NCI-H69 (cell line): Measurements from ENCODE around the gene ACSL1.
"Not testable (repeated sequence)": the region's sequence is repeated elsewhere in the genome, so short reads cannot be mapped to it uniquely, and the experiment has no call there.

ENCODE experiments used
- DNase-seq: peaks from one replicate; lab custom pipeline; 2025; lab: John Stamatoyannopoulos, UW

ACSL1 gene

GRCh38 chr4:184755278-184755677 lies 70.5 kb downstream of the ACSL1 start:
- DNase-seq: no peak

DNA sequence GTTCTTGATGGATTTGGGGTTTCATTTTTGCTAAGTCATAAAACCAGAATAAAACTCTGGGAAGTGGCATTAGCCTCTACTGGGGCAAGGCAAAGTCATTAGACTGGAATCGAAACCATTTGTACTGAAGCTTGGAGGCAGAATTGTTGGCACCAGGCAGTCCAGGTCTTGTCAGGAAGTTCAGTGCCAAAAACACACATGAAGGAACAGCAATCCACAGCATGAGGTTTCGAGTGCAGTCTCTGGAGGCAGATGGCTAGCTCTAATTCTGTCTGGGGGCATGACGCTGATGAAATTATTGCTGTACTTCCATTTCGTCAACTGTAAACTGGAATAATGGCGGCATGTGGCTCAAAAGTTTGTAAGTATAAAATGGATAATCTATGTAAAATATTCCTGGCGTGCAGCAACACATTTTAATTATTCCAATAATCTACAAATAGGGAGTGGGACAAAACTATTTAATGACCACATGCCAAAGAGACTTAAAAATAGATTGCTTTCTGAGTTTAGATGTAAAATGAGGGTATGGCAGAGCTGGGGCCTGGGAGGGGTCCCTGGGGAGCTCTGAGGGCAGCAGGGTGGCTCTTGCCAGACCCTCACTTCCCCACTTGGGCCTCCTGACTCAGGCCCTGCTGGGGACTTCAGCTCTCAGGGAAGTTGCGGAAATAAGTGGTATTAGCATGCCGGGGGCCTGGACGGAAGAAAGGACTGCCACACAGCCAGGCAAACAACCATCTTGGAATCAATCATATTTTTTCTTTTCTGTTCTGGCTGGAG lies 73.1 kb downstream of the ACSL1 start:
- no peak for DNase-seq

DNA sequence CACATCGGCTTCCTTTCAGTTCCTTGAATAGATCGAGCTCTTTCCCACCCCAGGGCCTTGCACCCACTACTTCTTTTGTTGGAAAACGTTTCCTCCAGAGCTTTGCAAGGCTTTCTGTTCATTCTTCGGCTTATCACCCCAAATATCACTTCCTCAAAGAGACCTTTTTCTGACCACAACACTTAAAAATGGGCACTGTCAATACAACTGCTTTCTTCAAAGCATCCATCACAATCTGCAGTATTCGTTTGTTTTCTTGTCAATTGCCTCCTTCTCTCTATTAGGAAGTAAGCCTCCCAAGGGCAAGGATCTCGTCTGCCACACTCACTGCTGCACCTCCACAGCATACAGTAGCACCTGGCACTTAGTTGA lies 74.2 kb downstream of the ACSL1 start:
- no peak for DNase-seq

DNA sequence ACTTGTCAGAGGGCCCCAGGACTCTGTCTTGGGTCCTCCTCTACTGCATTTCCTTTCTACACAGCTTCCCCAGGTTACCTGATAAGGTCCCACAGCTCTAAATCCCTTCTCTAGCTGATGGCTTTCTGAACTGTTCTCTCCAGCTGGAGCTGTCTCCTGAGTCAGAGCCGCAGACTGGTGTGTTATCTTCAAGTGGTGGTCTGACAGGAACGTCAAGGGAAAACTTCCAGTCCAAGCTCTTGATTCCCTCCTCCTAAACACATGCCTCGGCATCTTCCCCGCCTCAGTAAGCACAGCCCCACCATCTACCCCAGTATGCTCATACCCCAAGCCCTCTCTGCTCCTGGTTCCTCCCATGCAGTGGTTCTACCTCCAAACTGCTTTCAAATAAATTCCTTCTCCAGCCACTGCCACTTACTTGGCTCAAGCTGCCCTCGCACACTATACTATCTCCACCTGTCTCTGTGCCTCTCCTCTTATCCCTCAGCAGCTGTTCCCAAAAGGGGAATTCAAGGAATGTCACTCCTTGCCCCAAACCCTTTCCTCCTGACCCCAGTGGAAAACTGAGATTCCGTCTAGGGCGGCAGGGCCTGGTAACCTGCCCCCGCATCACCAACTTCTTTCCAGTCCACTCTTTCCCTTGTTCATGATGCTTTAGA lies 74.7 kb downstream of the ACSL1 start:
- no peak for DNase-seq

DNA sequence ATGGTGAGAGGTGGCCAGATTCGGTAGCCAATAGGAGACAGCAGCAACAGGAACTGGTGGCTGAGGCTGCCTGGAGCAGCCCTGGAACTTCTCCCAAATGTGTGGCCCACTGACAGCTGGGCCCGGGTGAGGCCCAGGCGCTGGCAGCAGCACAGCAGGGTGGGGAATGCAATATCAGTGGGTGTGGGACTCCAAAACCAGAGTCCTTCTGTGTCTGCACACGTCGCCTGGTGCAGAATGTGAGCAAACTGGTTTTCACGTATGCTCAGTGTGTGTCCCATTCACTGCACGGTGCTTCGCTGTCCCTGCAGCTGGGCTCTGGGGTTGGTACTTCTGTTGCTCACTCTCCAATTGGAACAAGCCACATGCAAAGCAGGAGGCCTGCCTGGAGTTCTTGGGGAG lies 77.5 kb downstream of the ACSL1 start:
- no peak for DNase-seq

DNA sequence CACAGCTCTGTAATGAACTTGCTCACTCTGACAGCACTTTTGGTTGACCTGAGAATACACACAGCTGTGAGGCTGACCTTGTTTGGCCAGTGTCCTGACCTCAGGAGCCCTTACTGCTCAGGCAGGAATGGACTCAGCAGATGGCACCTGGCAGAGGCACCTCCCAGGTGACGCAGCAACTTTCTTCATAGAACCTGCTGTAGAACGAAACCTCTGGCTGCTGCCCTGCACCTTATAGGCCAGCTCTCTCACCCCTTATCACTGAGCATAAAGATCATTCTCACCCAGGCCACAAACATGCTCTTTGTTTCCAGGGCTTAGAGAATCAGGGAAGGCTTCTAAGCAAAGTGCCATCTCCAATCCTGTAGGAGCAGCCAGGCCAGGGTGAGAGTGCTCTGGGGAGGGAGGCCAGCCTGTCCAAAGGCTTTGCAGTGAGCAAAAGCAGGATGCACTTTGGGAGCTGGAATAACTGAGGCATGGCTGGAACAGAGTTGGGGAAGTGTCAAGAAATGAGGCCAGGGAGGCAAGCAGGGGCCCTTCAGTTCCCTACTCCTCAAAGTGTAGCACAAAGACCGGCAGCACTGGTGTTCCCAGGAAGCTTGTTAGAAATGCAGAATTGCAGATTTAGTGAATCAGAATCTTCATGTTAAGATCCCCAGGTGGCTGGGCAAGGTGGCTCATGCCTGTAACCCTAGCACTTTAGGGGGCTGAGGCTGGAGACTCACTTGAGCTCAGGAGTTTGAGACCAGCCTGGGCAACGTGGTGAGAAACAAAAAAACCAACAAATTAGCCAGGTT lies 78.5 kb downstream of the ACSL1 start:
- no peak for DNase-seq

DNA sequence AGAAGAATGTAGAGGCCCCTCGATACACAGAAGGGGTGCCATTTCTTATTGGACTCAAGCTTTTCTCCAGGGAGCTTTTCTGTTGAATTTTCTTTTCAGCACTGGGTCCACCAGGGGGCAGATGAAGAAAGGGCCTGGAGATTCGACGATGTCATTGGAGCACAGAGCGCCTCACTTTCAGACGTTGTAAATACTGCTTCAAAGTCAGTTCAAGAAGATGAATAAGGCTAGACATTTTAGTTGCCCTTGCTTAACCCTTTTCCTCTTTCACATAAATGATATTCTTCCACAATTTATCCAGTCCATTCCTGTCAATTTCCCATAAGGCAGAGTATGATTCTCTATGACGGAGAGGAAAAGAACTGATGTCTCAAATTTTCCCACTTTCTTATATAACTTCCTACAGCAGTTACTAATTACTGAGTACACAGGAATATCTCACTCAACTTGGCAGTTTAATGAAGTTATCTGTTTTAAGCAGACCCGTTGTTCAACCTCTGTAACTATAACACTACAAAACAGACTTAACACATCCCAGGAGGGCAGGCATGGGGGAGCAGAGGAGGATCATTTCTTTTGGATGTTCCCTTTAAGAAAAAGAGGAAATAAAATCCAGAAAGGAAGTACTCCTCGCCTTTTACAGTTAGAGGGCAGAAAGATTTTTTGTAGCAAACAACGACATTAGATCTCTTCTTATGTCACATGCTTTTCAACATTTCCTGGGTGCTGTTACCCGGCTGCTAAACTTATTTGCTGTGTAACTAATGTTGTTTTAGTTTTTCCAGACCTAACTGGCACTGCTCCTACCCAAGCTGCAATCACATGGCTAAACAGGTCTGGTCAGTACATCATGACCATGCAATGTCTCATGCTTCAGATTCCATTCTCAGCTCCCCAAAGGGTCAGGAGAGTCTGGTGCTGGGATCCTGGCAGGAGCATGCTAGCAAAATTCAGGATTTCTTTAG lies 79.7 kb downstream of the ACSL1 start:
- peak; percentile 27 for DNase-seq

DNA sequence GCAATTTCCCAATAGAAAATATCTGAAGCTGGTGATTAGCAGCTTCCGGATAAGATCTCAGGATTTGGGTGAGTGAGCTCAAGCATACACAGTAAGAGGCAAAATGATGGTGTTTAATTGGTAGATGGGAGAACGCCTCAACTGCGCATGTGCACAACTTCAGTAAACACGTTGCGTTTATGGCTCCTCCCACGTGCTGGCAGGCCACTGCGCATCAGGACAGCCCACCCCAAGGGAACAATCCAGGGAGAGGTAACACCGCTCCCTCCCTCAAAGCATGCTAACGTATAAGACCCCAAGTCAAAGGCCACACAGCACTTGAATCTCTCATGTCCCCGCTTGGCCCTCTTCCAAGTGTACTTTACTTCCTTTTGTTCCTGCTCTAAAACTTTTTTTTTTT lies 81.5 kb downstream of the ACSL1 start:
- peak; percentile 63 for DNase-seq

- DNase-seq: peak; percentile 13
Measured at GRCh38 chr4:184743650-184744049, 82.1 kb downstream of the ACSL1 start.

DNA sequence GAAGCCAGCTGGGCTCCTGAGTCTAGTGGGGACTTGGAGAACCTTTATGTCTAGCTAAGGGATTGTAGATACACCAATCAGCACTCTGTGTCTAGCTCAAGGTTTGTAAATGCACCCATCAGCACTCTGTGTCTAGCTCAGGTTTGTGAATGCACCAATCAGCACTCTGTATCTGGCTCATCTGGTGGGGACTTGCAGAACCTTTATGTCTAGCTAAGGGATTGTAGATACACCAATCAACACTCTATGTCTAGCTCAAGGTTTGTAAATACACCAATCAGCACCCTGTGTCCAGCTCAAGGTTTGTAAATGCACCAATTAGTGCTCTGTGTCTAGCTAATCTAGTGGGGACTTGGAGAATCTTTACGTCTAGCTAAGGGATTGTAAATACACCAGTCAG lies 84.1 kb downstream of the ACSL1 start:
- not testable (repeated sequence) for DNase-seq

- no peak for DNase-seq
Measured at GRCh38 chr4:184740980-184741391, 84.8 kb downstream of the ACSL1 start.

GRCh38 chr4:184739575-184739974 lies 86.2 kb downstream of the ACSL1 start:
- not testable (repeated sequence) for DNase-seq

- DNase-seq: peak; percentile 2
Measured at GRCh38 chr4:184734758-184735157, 91.0 kb downstream of the ACSL1 start.

DNA sequence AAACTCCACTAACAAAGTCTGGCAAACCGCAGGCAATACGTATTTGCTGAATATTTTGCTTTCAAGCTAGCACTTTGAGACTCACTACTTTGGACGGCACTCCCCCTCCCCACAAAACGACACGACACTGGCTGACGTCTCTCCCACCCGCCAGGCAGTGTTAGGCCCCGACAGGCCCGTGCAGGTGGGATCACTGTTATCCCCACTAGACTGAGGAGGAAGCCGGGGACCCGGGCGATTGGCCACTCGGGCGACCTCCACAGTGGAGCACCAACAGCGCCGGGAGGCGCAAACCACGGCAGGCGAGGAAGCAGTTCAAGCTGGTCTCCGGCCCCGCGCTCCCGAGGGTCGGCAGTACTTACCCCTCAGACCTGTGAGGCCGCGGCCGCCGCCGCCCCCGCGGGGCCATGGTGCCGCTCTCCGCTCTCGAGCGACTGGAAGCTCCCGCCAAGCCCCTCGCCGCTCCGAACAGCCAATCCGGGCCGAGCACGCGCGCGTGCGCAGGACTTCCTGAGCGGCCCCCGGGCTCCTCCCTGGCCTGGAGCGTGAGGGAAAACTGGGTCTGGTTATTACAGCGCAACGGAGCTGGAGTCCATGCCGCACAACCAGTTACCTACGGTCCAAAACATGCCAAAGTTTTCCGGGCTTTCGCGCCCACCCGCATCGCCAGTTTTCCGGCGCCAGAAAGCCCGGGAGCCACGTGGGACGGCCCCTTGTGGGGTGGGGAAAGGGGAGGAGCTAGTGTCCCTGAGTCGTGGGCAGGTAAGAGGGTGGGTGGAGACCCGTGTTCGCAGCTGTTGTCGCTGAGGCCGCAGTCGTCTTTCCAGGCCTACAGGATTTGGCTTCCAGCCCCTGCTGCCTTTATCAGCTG lies 91.9 kb downstream of the ACSL1 start, which contains the start of gene CENPU:
CENPU (minus strand) TSS at position 443 of the 871 bp plus-strand sequence; CDS start at position 409, 34 bp downstream.
- peak; percentile 97 for DNase-seq

DNA sequence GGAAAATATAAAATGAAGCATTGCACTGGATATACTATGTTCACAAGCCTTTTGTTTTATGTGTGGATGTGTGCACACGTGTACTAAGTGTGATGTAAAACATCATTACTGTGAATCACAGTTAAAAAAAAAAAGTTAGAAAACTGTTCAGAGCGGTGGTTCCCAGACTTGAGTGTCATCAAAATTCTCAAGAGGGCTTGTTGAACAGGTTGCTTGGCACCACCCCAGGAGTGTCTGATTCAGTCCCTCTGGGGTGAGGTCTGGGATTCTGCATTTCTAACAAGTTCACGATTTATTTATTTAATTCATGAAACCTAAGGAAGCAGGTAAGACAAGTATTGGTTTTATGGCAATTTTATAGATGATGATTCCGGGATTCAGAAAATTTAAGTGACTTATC lies 93.6 kb downstream of the ACSL1 start:
- DNase-seq: peak; percentile 5

GRCh38 chr4:184731056-184731455 lies 94.7 kb downstream of the ACSL1 start:
- peak; percentile 1 for DNase-seq

DNA sequence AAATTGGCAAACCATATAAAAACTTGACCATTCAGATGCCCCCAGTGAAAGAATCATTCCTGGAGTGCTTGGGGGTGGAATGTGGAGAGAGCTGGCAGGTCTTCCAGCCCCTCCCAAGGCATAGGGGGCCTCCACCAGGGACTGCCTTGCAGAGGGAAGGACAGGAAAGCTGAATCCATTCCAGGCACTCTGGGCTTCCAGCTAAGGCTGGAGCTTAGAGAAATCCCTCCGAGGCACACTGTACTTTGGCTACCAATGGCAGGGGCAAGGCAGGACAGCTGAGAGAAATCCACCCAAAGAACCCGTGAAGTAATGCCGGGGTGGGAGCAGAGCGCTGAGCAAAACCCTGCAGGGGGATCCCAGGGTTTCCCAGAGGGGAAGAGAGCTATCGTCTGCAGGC lies 95.8 kb downstream of the ACSL1 start:
- DNase-seq: no peak

DNA sequence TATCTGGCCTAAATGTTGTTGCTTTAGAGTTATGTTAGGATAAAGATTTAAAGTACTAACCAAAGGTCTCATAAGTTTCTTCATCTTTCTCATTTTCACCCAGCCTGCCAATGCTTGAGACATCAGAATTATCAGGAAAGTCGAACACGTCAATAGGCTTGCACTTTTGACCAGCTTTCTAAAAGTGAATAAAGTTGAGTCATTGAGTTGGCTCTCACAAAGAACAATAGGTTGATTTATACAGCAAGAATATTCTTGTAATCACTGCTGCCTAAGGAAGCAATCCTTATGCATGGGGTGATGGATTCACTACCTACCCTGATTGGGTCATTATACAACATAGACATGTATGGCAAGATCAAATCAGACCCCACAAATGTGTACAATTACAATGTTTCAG lies 96.9 kb downstream of the ACSL1 start:
- DNase-seq: no peak

DNA sequence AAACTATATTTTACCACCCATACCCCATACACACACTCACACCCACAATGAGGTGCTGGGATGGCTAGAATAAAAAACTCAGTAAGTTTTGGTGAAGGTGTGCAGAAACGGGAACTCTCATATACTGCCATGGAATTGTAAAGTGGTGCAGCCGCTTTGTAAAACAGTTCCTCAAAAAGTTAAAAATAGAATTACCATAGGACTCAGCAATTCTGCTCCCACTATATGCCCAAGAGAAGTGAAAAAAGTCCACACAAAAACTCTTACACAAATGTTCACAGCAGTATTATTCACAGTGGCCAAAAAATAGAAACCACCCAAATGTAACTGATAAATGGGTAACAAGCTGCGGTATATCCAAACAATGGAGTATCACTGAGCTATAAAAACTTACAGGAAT lies 98.3 kb downstream of the ACSL1 start:
- DNase-seq: no peak

- no peak for DNase-seq
Measured at GRCh38 chr4:184722798-184723197, 103.0 kb downstream of the ACSL1 start.

- no peak for DNase-seq
Measured at GRCh38 chr4:184721254-184721653, 104.5 kb downstream of the ACSL1 start.
